ENCODE measurements around the gene RTTN. TPM values are rescaled to one million over a fixed set of nuclear protein-coding genes. Genes with fewer than 3 reads are reported as not detected.

Gene RTTN
- total RNA-seq, 1 experiment from 2014 or later, result 16.9 TPM

- H3K4me3 ChIP-seq (ENCODE audit: low read depth in 2 of 2, low read length in 2 of 2), result no peak overlapping the region
- no peak for ATAC-seq
- peak overlapping the region; percentile 59; the same call in 1 of the 2 replicates for H3K27ac ChIP-seq (ENCODE audit: low read length)
- H3K9me3 ChIP-seq (ENCODE audit: control insufficient read depth, insufficient read depth, low read depth, low read length), result no peaks in the 10 kb centered on the region
- ChIA-PET POLR2A (interaction anchor here (0.6 kb wide), 1 partner anchor 12 kb away, joined by 3 read pairs; no protein-coding TSS in a partner anchor), CTCF (interaction anchor here (0.7 to 1.9 kb wide), 2 partner anchors 12 to 261 kb away, joined by 3 to 5 read pairs; no protein-coding TSS in a partner anchor)
- TF ChIP-seq REST (IDR thresholded peaks at IDR 0.05; ENCODE audit: insufficient read depth in 1 of 2, low read depth in 2 of 2, low read length in 1 of 2) (no peak), POLR2AphosphoS5 (IDR thresholded peaks at IDR 0.05; ENCODE audit: low read depth, low read length) (no peak), CTCF (IDR thresholded peaks at IDR 0.05) (no peak), TCF7L2 (IDR thresholded peaks at IDR 0.05; ENCODE audit: low read depth, low read length) (no peak), SIN3A (IDR thresholded peaks at IDR 0.05; ENCODE audit: borderline replicate concordance, insufficient read depth, low read depth, low read length) (no peak)
- peaks cover 22% of the 10 kb centered on the region for H3K4me1 ChIP-seq (ENCODE audit: control insufficient read depth, insufficient read depth, low read length)
- intact Hi-C loops (cut with micrococcal nuclease; ENCODE audit: unreplicated experiment), result no loop called here
- BruUV-seq (replicated peaks), result no TSS peak
- peaks cover 18% of the 10 kb centered on the region; the same call in 1 of the 2 replicates for H3K36me3 ChIP-seq (ENCODE audit: control insufficient read depth, insufficient read depth, low read length)
- DNase-seq (ENCODE audit: low read depth, low spot score), result no peak
- in situ Hi-C loops (cut with HindIII; ENCODE audit: low pct_unique_long_range_greater_than_20kb, low sequenced_read_pairs), result no loop called here
- no peaks in the 10 kb centered on the region for H3K27me3 ChIP-seq (ENCODE audit: control insufficient read depth, insufficient read depth, low read length)
Observed at GRCh38 chr18:70194227-70194890, 11.1 kb downstream of the RTTN start.

- H3K4me1 ChIP-seq (ENCODE audit: control insufficient read depth, insufficient read depth, low read length), result peaks cover 3% of the 10 kb centered on the region; the same call in 1 of the 2 replicates
- no peaks in the 10 kb centered on the region for H3K9me3 ChIP-seq (ENCODE audit: control insufficient read depth, insufficient read depth, low read depth, low read length)
- no peak for DNase-seq (ENCODE audit: low read depth, low spot score)
- no peak overlapping the region for H3K4me3 ChIP-seq (ENCODE audit: low read depth in 2 of 2, low read length in 2 of 2)
- peaks cover 19% of the 10 kb centered on the region; the same call in 1 of the 2 replicates for H3K36me3 ChIP-seq (ENCODE audit: control insufficient read depth, insufficient read depth, low read length)
- no TSS peak for BruUV-seq (replicated peaks)
- H3K27ac ChIP-seq (ENCODE audit: low read length), result peak overlapping the region; percentile 68; the same call in 1 of the 2 replicates
- intact Hi-C loops (cut with micrococcal nuclease; ENCODE audit: unreplicated experiment) (no loop called here), in situ Hi-C loops (cut with HindIII; ENCODE audit: low pct_unique_long_range_greater_than_20kb, low sequenced_read_pairs) (no loop called here)
- H3K27me3 ChIP-seq (ENCODE audit: control insufficient read depth, insufficient read depth, low read length), result no peaks in the 10 kb centered on the region
- no peak; the same call in 1 of the 2 replicates for ATAC-seq
- CTCF ChIA-PET, result no interaction called here
- TF ChIP-seq REST (IDR thresholded peaks at IDR 0.05; ENCODE audit: insufficient read depth in 1 of 2, low read depth in 2 of 2, low read length in 1 of 2) (no peak), POLR2AphosphoS5 (IDR thresholded peaks at IDR 0.05; ENCODE audit: low read depth, low read length) (no peak), CTCF (IDR thresholded peaks at IDR 0.05) (no peak), SIN3A (IDR thresholded peaks at IDR 0.05; ENCODE audit: borderline replicate concordance, insufficient read depth, low read depth, low read length) (no peak), TCF7L2 (IDR thresholded peaks at IDR 0.05; ENCODE audit: low read depth, low read length) (no peak)
- POLR2A ChIA-PET, result no interaction called here
Observed at GRCh38 chr18:70190529-70190928, 15.0 kb downstream of the RTTN start.
